H1 (cell line): ENCODE measurements around the gene GRID2.

Experiments used
- BACH1 ChIP-seq: IDR thresholded peaks from 2 replicates; pipeline ENCODE4 v1.6.1; 2012; ENCODE audit warnings: low read length, improper control_type of control experiment
- CHD1 ChIP-seq: IDR thresholded peaks from 2 replicates; pipeline ENCODE4 v1.6.1; 2012; ENCODE audit warnings: low read depth, low read length, improper control_type of control experiment
- CTCF ChIP-seq, 3 experiments: IDR thresholded peaks; 1 replicate in 2 of 3; 2 replicates in 1 of 3; pipeline versions ENCODE4 v1.5.1 to v1.6.1; 2011; ENCODE audit warnings: low read length in 3 of 3, mild to moderate bottlenecking in 3 of 3, inconsistent platforms in 2 of 3, low read depth in 1 of 3, moderate library complexity in 1 of 3; ENCODE audit not compliant: insufficient read depth in 1 of 3; ENCODE audit errors: control extremely low read depth in 1 of 3
- EZH2 ChIP-seq: fragments of 200-600 bp; sonication (generic); IDR thresholded peaks from 2 replicates; pipeline ENCODE4 v1.7.1; 2012; ENCODE audit warnings: low read depth, mild to moderate bottlenecking, moderate library complexity, low read length, inconsistent platforms; ENCODE audit not compliant: severe bottlenecking
- NRF1 ChIP-seq: IDR thresholded peaks from 2 replicates; pipeline ENCODE4 v1.6.1; 2011; ENCODE audit warnings: mild to moderate bottlenecking, low read depth, low read length, improper control_type of control experiment

GRCh38 chr4:92357966-92358365 is 54.2 kb downstream of the GRID2 start:
- TF ChIP-seq CTCF (IDR thresholded peaks at IDR 0.05; ENCODE audit: control extremely low read depth in 1 of 3, insufficient read depth in 1 of 3, low read depth in 1 of 3, low read length in 3 of 3) (no peak), EZH2 (no peak), CHD1 (no peak), BACH1 (no peak), NRF1 (no peak)
